ENCODE results near the gene SLC25A26. TPM values are rescaled to one million over a fixed set of nuclear protein-coding genes. Genes with fewer than 3 reads are reported as not detected.

SLC25A26 gene
- total and polyA plus RNA-seq, 4 donors: 19.8 to 23.4 (median 22.5) TPM

DNA sequence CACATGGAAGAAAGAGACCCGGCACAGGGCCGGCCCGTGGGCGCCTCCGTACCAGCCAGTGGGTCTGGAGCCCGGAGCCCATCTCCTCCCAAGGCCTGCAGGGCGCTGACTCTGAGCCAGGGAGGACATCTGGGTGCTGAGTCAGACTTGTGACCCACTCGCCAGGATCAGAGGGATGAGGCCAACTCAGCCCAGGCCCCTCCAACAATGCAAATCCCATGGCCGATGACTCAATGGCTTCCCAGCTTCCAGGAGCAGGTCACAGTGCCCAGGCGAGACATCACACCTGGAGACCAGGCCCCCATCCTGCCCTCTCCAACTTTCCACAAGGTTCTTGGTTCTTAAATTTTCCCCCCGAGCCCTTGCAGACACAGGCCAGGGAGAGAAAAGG, 184.9 kb downstream of the SLC25A26 start:
- H3K36me3 ChIP-seq (ENCODE audit: control insufficient read depth, insufficient read depth, low read length): peaks cover 69% of the 10 kb centered on the region
- no peak overlapping the region for H3K4me3 ChIP-seq (ENCODE audit: low read depth, low read length)
- 75% methylated on average over 8 of the region's 11 CpGs for WGBS (ENCODE audit: insufficient coverage)
- no peaks in the 10 kb centered on the region for H3K27me3 ChIP-seq (ENCODE audit: control insufficient read depth, insufficient read depth, low read length)
- no peaks in the 10 kb centered on the region for H3K9me3 ChIP-seq (ENCODE audit: control insufficient read depth, insufficient read depth, low read length)
- H3K4me1 ChIP-seq (ENCODE audit: control insufficient read depth, insufficient read depth, low read length): peaks cover 93% of the 10 kb centered on the region
- DNase-seq (ENCODE audit: low read depth in 4 of 6, low spot score in 6 of 6): no peak
- peak overlapping the region; percentile 84 for H3K27ac ChIP-seq (ENCODE audit: low read depth, low read length)

DNA sequence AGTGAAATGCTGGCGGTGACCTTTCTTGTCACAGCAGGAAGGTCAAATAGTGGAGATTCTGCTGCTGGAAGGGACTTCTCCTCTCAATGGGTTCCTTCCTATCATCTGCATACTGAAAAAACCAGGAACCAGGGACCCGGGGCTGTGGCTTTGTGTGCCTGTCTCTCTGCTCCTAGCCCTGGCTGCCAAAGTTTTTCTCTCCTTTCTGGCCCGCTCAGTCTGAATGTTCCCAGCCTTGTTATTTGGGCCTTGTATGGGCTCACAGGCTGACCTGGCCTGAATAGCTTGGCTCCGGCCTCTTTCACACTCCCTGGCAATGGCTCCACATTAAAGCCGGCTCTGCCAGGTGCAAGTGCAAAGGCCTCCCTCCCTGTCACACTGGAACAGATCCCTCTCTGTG, 185.4 kb downstream of the SLC25A26 start:
- H3K36me3 ChIP-seq (ENCODE audit: control insufficient read depth, insufficient read depth, low read length): peaks cover 72% of the 10 kb centered on the region
- WGBS (ENCODE audit: insufficient coverage): 30% methylated on average over 5 of the region's 5 CpGs
- no peaks in the 10 kb centered on the region for H3K9me3 ChIP-seq (ENCODE audit: control insufficient read depth, insufficient read depth, low read length)
- peak in 5 of 6 donors; percentile 53 to 89 (median 62) for DNase-seq (ENCODE audit: low read depth in 4 of 6, low spot score in 6 of 6)
- H3K4me1 ChIP-seq (ENCODE audit: control insufficient read depth, insufficient read depth, low read length): peaks cover 93% of the 10 kb centered on the region
- no peak overlapping the region for H3K4me3 ChIP-seq (ENCODE audit: low read depth, low read length)
- no peaks in the 10 kb centered on the region for H3K27me3 ChIP-seq (ENCODE audit: control insufficient read depth, insufficient read depth, low read length)
- peak overlapping the region; percentile 84 for H3K27ac ChIP-seq (ENCODE audit: low read depth, low read length)

DNA sequence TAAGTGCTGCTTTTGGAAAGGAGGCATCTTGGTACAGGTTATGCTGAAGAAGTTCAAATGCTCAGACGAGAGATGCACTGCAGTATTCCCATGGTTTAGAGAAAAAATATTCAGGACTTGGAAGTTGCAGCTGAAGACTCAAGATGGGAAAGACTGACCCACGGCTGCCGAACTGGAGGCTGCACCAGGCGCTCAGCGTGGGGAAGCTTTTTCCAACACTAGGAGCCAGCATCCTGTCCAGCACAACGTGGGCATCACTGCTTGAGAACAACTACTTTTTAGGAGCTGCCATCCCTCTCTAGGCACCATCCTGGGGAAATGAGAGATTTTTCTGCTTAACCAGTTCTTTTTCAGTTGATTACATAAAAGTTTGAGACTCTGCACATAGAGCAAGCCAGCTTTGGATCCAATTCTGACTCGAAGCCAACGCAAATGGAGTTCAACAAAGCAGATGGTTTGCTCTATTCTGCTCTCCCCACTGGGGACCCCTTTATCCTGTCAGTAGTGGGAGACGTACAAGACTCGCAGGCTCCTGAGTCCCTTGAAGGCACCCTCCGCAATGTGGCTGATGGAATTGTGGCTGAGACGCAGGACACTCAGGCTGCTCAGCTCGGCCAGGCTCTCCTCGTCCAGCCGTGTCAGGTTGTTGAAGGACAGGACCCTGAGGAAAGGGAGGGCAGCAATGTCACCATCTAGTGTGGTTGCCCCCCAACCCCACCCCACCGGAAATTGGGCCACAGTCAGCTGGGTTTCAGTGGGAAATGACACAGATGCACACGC, 186.2 kb downstream of the SLC25A26 start:
- peak overlapping the region; percentile 63 for H3K27ac ChIP-seq (ENCODE audit: low read depth, low read length)
- peaks cover 70% of the 10 kb centered on the region for H3K36me3 ChIP-seq (ENCODE audit: control insufficient read depth, insufficient read depth, low read length)
- peak in 2 of 6 donors; percentile 72 to 73 for DNase-seq (ENCODE audit: low read depth in 4 of 6, low spot score in 6 of 6)
- no peak overlapping the region for H3K4me3 ChIP-seq (ENCODE audit: low read depth, low read length)
- 60% methylated on average over 15 of the region's 17 CpGs for WGBS (ENCODE audit: insufficient coverage)
- peaks cover 86% of the 10 kb centered on the region for H3K4me1 ChIP-seq (ENCODE audit: control insufficient read depth, insufficient read depth, low read length)
- no peaks in the 10 kb centered on the region for H3K9me3 ChIP-seq (ENCODE audit: control insufficient read depth, insufficient read depth, low read length)
- no peaks in the 10 kb centered on the region for H3K27me3 ChIP-seq (ENCODE audit: control insufficient read depth, insufficient read depth, low read length)

GRCh38 chr3:66407611-66408218, 186.9 kb downstream of the SLC25A26 start:
- Histone ChIP-seq H3K4me1 (ENCODE audit: control insufficient read depth, insufficient read depth, low read length) (peaks cover 86% of the 10 kb centered on the region), H3K27me3 (ENCODE audit: control insufficient read depth, insufficient read depth, low read length) (no peaks in the 10 kb centered on the region), H3K27ac (ENCODE audit: low read depth, low read length) (peak overlapping the region; percentile 63), H3K4me3 (ENCODE audit: low read depth, low read length) (no peak overlapping the region), H3K9me3 (ENCODE audit: control insufficient read depth, insufficient read depth, low read length) (no peaks in the 10 kb centered on the region), H3K36me3 (ENCODE audit: control insufficient read depth, insufficient read depth, low read length) (peaks cover 73% of the 10 kb centered on the region)
- 69% methylated on average over 11 of the region's 14 CpGs for WGBS (ENCODE audit: insufficient coverage)
- peak in 2 of 6 donors; percentile 68 to 72 for DNase-seq (ENCODE audit: low read depth in 4 of 6, low spot score in 6 of 6)

DNA sequence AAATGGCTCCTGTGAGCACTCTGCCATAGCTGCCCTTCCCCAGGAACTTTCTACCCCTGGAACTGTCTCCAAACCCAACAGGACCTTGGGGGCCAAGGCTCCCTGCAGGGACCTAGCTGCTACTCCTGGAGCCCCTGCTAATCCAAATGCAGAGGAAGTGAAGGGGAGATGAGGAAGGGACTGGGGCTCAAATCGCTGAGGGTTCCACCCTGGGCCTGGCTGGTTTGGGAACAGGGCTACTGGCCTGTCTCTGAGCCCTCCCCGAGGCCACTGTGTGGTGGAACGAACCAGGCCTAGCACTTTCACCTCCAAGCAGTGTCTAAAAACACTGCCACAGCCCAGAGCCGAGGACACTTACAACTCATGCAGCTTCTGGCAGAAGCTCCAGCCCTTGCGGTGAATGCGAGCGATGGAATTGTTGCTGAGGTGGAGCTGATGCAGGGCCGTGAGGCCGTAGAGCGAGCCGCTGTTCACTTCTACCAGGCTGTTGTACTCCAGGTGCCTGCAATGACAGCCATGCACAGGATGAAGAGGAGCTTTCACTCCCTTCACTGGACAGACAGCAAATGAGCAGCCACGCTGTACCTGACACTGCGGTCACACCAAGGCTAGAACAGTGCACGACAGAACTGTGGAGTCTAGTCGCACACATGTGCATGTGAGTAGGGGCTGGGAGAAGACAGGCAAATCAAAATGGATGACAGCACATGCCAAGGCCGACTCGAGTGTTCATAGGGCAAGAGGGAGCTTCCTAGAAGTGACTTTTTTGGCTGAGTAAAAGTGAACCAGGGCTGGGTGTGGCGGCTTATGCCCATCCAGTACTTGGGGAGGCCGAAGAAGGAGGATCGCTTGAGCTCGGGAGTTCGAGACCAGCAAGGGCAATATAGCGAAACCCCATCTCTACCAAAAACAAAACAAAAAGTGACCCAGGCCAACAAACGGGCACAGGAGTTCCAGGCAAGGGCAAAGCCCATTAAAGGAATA, 189.3 kb downstream of the SLC25A26 start:
- DNase-seq (ENCODE audit: low read depth in 4 of 6, low spot score in 6 of 6): no peak
- peaks cover 74% of the 10 kb centered on the region for H3K4me1 ChIP-seq (ENCODE audit: control insufficient read depth, insufficient read depth, low read length)
- peak overlapping the region; percentile 65 for H3K27ac ChIP-seq (ENCODE audit: low read depth, low read length)
- no peak overlapping the region for H3K4me3 ChIP-seq (ENCODE audit: low read depth, low read length)
- no peaks in the 10 kb centered on the region for H3K27me3 ChIP-seq (ENCODE audit: control insufficient read depth, insufficient read depth, low read length)
- 84% methylated on average over 16 of the region's 24 CpGs for WGBS (ENCODE audit: insufficient coverage)
- H3K9me3 ChIP-seq (ENCODE audit: control insufficient read depth, insufficient read depth, low read length): no peaks in the 10 kb centered on the region
- peaks cover 67% of the 10 kb centered on the region for H3K36me3 ChIP-seq (ENCODE audit: control insufficient read depth, insufficient read depth, low read length)

DNA sequence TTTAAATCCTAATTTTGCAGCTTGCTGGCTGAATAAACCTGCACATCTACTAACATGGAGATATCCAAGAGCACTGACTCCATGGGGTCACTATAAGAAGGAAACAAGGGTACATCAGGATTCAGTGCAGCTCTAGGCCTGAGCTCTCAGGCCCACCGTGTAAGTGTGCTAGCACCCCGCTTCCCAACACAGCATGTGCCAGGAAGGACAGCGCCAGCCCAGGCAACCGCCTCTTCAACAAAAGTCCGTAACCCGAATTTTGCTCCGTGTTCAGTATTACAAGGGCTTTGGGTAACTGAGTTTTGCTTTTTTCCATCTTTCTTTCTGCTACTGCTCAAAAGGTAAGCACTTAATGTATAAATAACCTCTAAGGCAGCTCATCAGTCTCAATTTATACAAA, 190.2 kb downstream of the SLC25A26 start:
- Histone ChIP-seq H3K27me3 (ENCODE audit: control insufficient read depth, insufficient read depth, low read length) (no peaks in the 10 kb centered on the region), H3K4me3 (ENCODE audit: low read depth, low read length) (no peak overlapping the region), H3K9me3 (ENCODE audit: control insufficient read depth, insufficient read depth, low read length) (no peaks in the 10 kb centered on the region), H3K4me1 (ENCODE audit: control insufficient read depth, insufficient read depth, low read length) (peaks cover 69% of the 10 kb centered on the region), H3K36me3 (ENCODE audit: control insufficient read depth, insufficient read depth, low read length) (peaks cover 62% of the 10 kb centered on the region), H3K27ac (ENCODE audit: low read depth, low read length) (peak overlapping the region; percentile 65)
- WGBS (ENCODE audit: insufficient coverage): 69% methylated on average over 5 of the region's 7 CpGs
- DNase-seq (ENCODE audit: low read depth in 4 of 6, low spot score in 6 of 6): no peak

GRCh38 chr3:66411474-66411873, 190.7 kb downstream of the SLC25A26 start:
- H3K27me3 ChIP-seq (ENCODE audit: control insufficient read depth, insufficient read depth, low read length): no peaks in the 10 kb centered on the region
- peaks cover 58% of the 10 kb centered on the region for H3K36me3 ChIP-seq (ENCODE audit: control insufficient read depth, insufficient read depth, low read length)
- H3K4me3 ChIP-seq (ENCODE audit: low read depth, low read length): no peak overlapping the region
- peak overlapping the region; percentile 65 for H3K27ac ChIP-seq (ENCODE audit: low read depth, low read length)
- H3K9me3 ChIP-seq (ENCODE audit: control insufficient read depth, insufficient read depth, low read length): no peaks in the 10 kb centered on the region
- H3K4me1 ChIP-seq (ENCODE audit: control insufficient read depth, insufficient read depth, low read length): peaks cover 67% of the 10 kb centered on the region
- DNase-seq (ENCODE audit: low read depth in 4 of 6, low spot score in 6 of 6): no peak
- WGBS (ENCODE audit: insufficient coverage): 56% methylated on average over 7 of the region's 8 CpGs

GRCh38 chr3:66411961-66412887, 191.4 kb downstream of the SLC25A26 start:
- no peak overlapping the region for H3K27ac ChIP-seq (ENCODE audit: low read depth, low read length)

More at GRCh38 chr3:66411961-66412887, 191.4 kb downstream of the SLC25A26 start:
- no peaks in the 10 kb centered on the region for H3K27me3 ChIP-seq (ENCODE audit: control insufficient read depth, insufficient read depth, low read length)
- H3K4me3 ChIP-seq (ENCODE audit: low read depth, low read length): no peak overlapping the region
- peaks cover 67% of the 10 kb centered on the region for H3K4me1 ChIP-seq (ENCODE audit: control insufficient read depth, insufficient read depth, low read length)
- no peak for DNase-seq (ENCODE audit: low read depth in 4 of 6, low spot score in 6 of 6)
- WGBS (ENCODE audit: insufficient coverage): 81% methylated on average over 18 of the region's 24 CpGs
- H3K36me3 ChIP-seq (ENCODE audit: control insufficient read depth, insufficient read depth, low read length): peaks cover 52% of the 10 kb centered on the region
- no peaks in the 10 kb centered on the region for H3K9me3 ChIP-seq (ENCODE audit: control insufficient read depth, insufficient read depth, low read length)
